HepG2 (cell line): ENCODE results near the gene ISG20L2. TPM values are rescaled to one million over a fixed set of nuclear protein-coding genes. Genes with fewer than 3 reads are reported as not detected.

Source experiments
- AGO2 ChIP-seq: fragments of 200-400 bp; formaldehyde crosslinking; optimal IDR thresholded peaks from 2 replicates; pipeline ENCODE3; 2017; ENCODE audit warnings: mild to moderate bottlenecking, low read depth, low read length, moderate library complexity
- CCAR2 ChIP-seq: fragments of 200-400 bp; formaldehyde crosslinking; optimal IDR thresholded peaks from 2 replicates; pipeline ENCODE3; 2018; ENCODE audit warnings: low read depth, mild to moderate bottlenecking, low read length, moderate library complexity
- CTCF ChIP-seq: sonication (generic); formaldehyde crosslinking; IDR thresholded peaks from 2 replicates; pipeline ENCODE4 v1.5.0; 2020; ENCODE audit warnings: mild to moderate bottlenecking, missing genetic modification reagents, moderate library complexity
- EHMT2 ChIP-seq: fragments of 200-600 bp; sonication (generic); IDR thresholded peaks from 2 replicates; pipeline ENCODE4 v1.7.0; 2017; ENCODE audit warnings: antibody characterized with exemption, low read depth, low read length, borderline replicate concordance
- HES4 ChIP-seq: sonication (generic); formaldehyde crosslinking; IDR thresholded peaks from 2 replicates; pipeline ENCODE4 v1.9.0; 2021; ENCODE audit warnings: mild to moderate bottlenecking, missing genetic modification reagents, borderline replicate concordance
- HNF4A ChIP-seq: sonication (generic); formaldehyde crosslinking; IDR thresholded peaks from 2 replicates; pipeline ENCODE4 v1.4.0; 2020; ENCODE audit warnings: missing genetic modification reagents
- HOXD1 ChIP-seq: sonication (generic); formaldehyde crosslinking; IDR thresholded peaks from 2 replicates; pipeline ENCODE4 v1.5.0; 2020; ENCODE audit warnings: missing genetic modification reagents
- ISL2 ChIP-seq: sonication (generic); formaldehyde crosslinking; IDR thresholded peaks from 2 replicates; pipeline ENCODE4 v1.5.0; 2020; ENCODE audit warnings: missing genetic modification reagents
- KMT2B ChIP-seq: IDR thresholded peaks from 2 replicates; pipeline ENCODE4 v1.6.1; 2016; ENCODE audit warnings: missing genetic modification reagents, missing compliant biosample characterization
- MED13 ChIP-seq: sonication (generic); formaldehyde crosslinking; IDR thresholded peaks from 2 replicates; pipeline ENCODE4 v1.5.0; 2020; ENCODE audit warnings: missing genetic modification reagents
- MTF2 ChIP-seq: sonication (generic); formaldehyde crosslinking; IDR thresholded peaks from 2 replicates; pipeline ENCODE4 v1.5.0; 2020; ENCODE audit warnings: missing genetic modification reagents, borderline replicate concordance
- MYC ChIP-seq: sonication (generic); formaldehyde crosslinking; IDR thresholded peaks from 2 replicates; pipeline ENCODE4 v1.9.0; 2021; ENCODE audit warnings: missing genetic modification reagents, borderline replicate concordance
- NFE2L2 ChIP-seq: fragments of 150-350 bp; IDR thresholded peaks from 2 replicates; pipeline ENCODE4 v1.6.1; 2014; ENCODE audit warnings: low read length
- NR2F2 ChIP-seq: IDR thresholded peaks from 2 replicates; pipeline ENCODE4 v1.6.1; 2012; ENCODE audit warnings: low read depth, inconsistent platforms, borderline replicate concordance
- POLR2AphosphoS2 ChIP-seq: IDR thresholded peaks from 2 replicates; pipeline ENCODE4 v1.6.1; 2011; ENCODE audit warnings: low read depth, low read length, improper control_type of control experiment
- PRMT3 ChIP-seq: sonication (generic); formaldehyde crosslinking; IDR thresholded peaks from 2 replicates; pipeline ENCODE4 v1.8.1; 2022; ENCODE audit warnings: low read depth, mild to moderate bottlenecking, moderate library complexity, missing genetic modification reagents, borderline replicate concordance
- SALL2 ChIP-seq: sonication (generic); formaldehyde crosslinking; IDR thresholded peaks from 2 replicates; pipeline ENCODE4 v1.8.1; 2023; ENCODE audit warnings: mild to moderate bottlenecking, missing genetic modification reagents, inconsistent platforms
- TEAD3 ChIP-seq: optimal IDR thresholded peaks from 2 replicates; pipeline ENCODE3; 2016; ENCODE audit warnings: borderline replicate concordance
- YEATS4 ChIP-seq: sonication (generic); formaldehyde crosslinking; IDR thresholded peaks from 2 replicates; pipeline ENCODE4 v1.4.0; 2020; ENCODE audit warnings: missing genetic modification reagents, borderline replicate concordance
- ZNF136 ChIP-seq: sonication (generic); formaldehyde crosslinking; IDR thresholded peaks from 2 replicates; pipeline ENCODE4 v1.8.1; 2022; ENCODE audit warnings: low read depth, mild to moderate bottlenecking, moderate library complexity, missing genetic modification reagents
- ZNF260 ChIP-seq: sonication (generic); formaldehyde crosslinking; IDR thresholded peaks from 2 replicates; pipeline ENCODE4 v1.4.0; 2020; ENCODE audit warnings: missing genetic modification reagents, low read depth, mild to moderate bottlenecking, borderline replicate concordance
- ZNF292 ChIP-seq: sonication (generic); formaldehyde crosslinking; IDR thresholded peaks from 2 replicates; pipeline ENCODE4 v1.8.1; 2022; ENCODE audit warnings: mild to moderate bottlenecking, low read depth, missing genetic modification reagents, borderline replicate concordance
- ZNF343 ChIP-seq: sonication (generic); formaldehyde crosslinking; IDR thresholded peaks from 2 replicates; pipeline ENCODE4 v1.4.0; 2020; ENCODE audit warnings: mild to moderate bottlenecking, missing genetic modification reagents
- ZNF724P ChIP-seq: sonication (generic); formaldehyde crosslinking; IDR thresholded peaks from 2 replicates; pipeline ENCODE4 v1.8.0; 2022; ENCODE audit warnings: missing genetic modification reagents, borderline replicate concordance
- ZNF83 ChIP-seq: sonication (generic); formaldehyde crosslinking; IDR thresholded peaks from 2 replicates; pipeline ENCODE4 v1.4.0; 2020; ENCODE audit warnings: missing genetic modification reagents, mild to moderate bottlenecking, borderline replicate concordance
- ZZZ3 ChIP-seq: sonication (generic); formaldehyde crosslinking; IDR thresholded peaks from 2 replicates; pipeline ENCODE4 v1.4.0; 2020; ENCODE audit warnings: missing genetic modification reagents, mild to moderate bottlenecking, borderline replicate concordance
- polyA plus RNA-seq, 8 experiments: library from polyadenylated mRNA; depleted of rRNA in 3 of 8; stranded (reverse) in 7 of 8; unstranded in 1 of 8; fragments of >200 nt; fragmentation: Illumina TruSeq in 4 of 8; extraction: Trizol in 4 of 8; gene quantifications; 2 replicates each; pipeline versions ENCODE4 v1.2.1 to v1.2.3, GENCODE V29; 2011 to 2016; ENCODE audit warnings: low read depth in 4 of 8, missing spikeins in 1 of 8, mixed read lengths in 1 of 8; ENCODE audit not compliant: insufficient read depth in 1 of 8
- total RNA-seq, 5 experiments: library from RNA; depleted of rRNA; stranded (reverse); fragments of >200 nt; fragmentation: Illumina TruSeq; extraction: Trizol; gene quantifications; 2 replicates each; pipeline ENCODE4 v1.2.3, GENCODE V29; 2016; ENCODE audit warnings: low read depth in 1 of 5
- TF ChIP-seq, protein P1 (sequence below): IDR thresholded peaks from 2 replicates; pipeline ENCODE4 v1.6.1; 2016; ENCODE audit warnings: missing biosample characterization, missing genetic modification reagents, low read depth

The ISG20L2 gene
- total and polyA plus RNA-seq, 2 of the 13 experiments (the other 11 are each of a cell fraction or from before 2014, with no cell fraction given) = 19.8 to 21.3 TPM

- TF ChIP-seq SALL2 (CRISPR knock-in tag) (no peak), PRMT3 (no peak), TEAD3 (CRISPR knock-in tag) (peak; percentile 25), ISL2 (no peak; the same call in 1 of the 2 replicates), AGO2 (peak; percentile 47), HNF4A (0 out of 2 replicates have a peak, but pooled peaks have one; percentile 29), NR2F2 (no peak), YEATS4 (peak; percentile 36; the same call in 1 of the 2 replicates), ZNF724P (CRISPR knock-in tag) (no peak), ZNF260 (CRISPR knock-in tag) (no peak), ZNF292 (CRISPR knock-in tag) (peak; percentile 36; the same call in 1 of the 2 replicates), ZNF83 (no peak), CCAR2 (no peak), ZNF136 (CRISPR knock-in tag) (no peak), EHMT2 (no peak), HES4 (CRISPR knock-in tag) (no peak; the same call in 1 of the 2 replicates), POLR2AphosphoS2 (no peak), MED13 (no peak), KMT2B (CRISPR knock-in tag) (peak; percentile 74), CTCF (0 out of 2 replicates have a peak, but pooled peaks have one; percentile 21), HOXD1 (no peak; the same call in 1 of the 2 replicates), MYC (CRISPR knock-in tag) (peak; percentile 10; the same call in 1 of the 2 replicates), NFE2L2 (no peak), ZNF343 (CRISPR knock-in tag) (no peak), ZZZ3 (no peak), MTF2 (CRISPR knock-in tag) (no peak)
- TF ChIP-seq, protein P1, sequence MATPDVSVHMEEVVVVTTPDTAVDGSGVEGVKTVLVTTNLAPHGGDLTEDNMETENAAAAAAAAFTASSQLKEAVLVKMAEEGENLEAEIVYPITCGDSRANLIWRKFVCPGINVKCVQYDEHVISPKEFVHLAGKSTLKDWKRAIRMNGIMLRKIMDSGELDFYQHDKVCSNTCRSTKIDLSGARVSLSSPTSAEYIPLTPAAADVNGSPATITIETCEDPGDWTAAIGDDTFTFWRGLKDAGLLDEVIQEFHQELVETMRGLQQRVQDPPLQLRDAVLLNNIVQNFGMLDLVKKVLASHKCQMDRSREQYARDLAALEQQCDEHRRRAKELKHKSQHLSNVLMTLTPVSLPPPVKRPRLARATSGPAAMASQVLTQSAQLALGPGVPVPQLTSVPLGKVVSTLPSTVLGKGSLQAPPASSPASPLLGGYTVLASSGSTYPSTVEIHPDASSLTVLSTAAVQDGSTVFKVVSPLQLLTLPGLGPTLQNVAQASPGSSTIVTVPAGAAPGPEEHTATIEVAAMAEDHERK (CRISPR knock-in tag) = peak; percentile 86
Observed at GRCh38 chr1:156728599-156729462, at the start of gene ISG20L2 (continued).
